ENCODE measurements around the gene ABCC11.

DNA sequence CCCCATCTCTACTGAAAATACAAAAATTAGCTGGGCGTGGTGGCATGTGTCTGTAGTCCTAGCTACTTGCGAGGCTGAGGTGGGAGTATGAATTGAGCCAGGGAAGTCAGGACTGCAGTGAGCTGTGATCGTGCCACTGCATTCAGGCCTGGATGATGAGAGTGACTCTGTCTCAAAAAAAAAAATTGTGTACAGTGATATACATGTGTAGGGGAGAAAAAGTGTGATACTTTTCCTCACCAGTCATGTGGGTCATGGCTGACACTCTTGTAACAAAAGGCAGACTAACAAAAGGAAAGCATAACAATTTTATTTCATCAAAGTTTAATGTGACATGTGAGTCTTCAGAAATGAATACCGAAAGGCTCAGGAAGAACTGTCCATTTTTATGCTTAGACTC lies 89.5 kb downstream of the ABCC11 start:
- TF ChIP-seq EZH2phosphoT487 (IDR thresholded peaks at IDR 0.05; ENCODE audit: insufficient read depth, low read depth) (no peak), EZH2 (IDR thresholded peaks at IDR 0.05; ENCODE audit: insufficient read depth, poor library complexity, severe bottlenecking) (no peak)
